SIG-M5 treated with dmso at 0.1 percent for 504 hours (cell line): ENCODE data around the gene CAGE1.

Experiments
- DNase-seq: peaks from one replicate; lab custom pipeline; 2025; ENCODE audit not compliant: unreplicated experiment; lab: John Stamatoyannopoulos, UW

CAGE1 gene

GRCh38 chr6:7389451-7390225 is at the start of gene CAGE1, which contains the start of gene RIOK1:
CAGE1 (minus strand) TSS chr6:7389742; CDS start chr6:7387173, 2,569 bp downstream.
RIOK1 (plus strand) TSS chr6:7389808; CDS start chr6:7390003, 195 bp downstream.
- peak; percentile 89 for DNase-seq

GRCh38 chr6:7439228-7439627 is 49.7 kb upstream of the CAGE1 start:
- DNase-seq, result peak; percentile 61

DNA sequence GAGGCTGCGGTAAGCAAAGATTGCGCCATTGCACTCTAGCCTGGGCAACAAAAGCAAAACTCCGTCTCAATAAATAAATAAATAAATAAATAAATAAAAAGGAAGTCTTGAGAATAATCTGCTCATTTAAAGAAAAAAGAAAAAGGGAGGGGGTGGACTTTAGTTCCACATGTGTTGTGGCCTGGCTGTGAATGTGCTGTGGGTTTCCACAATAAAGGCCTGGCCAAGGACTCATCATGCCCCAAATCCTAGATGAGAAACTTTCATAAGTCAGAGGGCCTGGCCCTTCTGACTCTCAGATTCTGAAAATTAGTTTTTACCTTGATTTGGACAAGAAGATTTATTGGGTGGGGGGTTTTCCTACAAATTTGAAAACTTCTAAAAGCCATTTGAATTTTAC is 48.5 kb upstream of the CAGE1 start:
- no peak for DNase-seq

- no peak for DNase-seq
Observed at GRCh38 chr6:7434672-7435071, 45.1 kb upstream of the CAGE1 start.

GRCh38 chr6:7433121-7433617 is 43.6 kb upstream of the CAGE1 start:
- DNase-seq, result no peak

- DNase-seq, result no peak
Observed at GRCh38 chr6:7432391-7433120, 43.0 kb upstream of the CAGE1 start.

DNA sequence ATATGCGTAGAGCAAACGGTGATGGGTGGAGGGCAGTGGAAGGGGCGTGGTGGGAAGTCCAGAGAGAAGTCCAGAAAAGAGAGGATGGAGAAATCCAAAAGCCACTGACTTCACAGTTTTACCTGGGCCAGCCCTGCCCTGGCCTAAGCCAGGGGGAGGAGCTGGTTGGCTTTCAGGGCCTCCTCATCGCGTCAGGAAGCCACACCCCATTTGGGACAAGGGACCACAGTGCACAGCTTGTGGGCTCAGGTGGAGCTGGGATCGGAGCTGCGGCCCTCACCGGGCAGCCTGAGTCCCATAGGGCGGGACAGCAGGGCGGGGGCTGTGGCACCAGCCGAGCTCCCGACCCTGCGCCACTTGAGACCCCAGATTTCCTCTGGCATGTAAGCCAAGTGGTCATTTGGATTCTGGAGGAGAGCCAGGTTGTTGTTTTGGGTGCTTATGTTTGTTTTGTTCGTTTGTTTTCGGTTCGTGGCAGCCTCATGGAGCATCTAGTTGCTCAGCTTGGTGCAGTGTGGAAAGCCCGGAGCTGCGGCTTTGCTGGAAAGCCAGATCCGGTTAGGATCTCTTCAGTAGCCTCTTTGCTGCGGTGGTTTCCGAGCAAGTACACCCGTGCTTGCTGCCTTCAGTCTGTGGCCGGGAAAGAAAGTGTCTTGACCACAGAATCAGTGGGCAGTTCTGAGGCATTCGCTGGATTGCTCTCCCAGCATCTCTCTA is 42.3 kb upstream of the CAGE1 start:
- no peak for DNase-seq

DNA sequence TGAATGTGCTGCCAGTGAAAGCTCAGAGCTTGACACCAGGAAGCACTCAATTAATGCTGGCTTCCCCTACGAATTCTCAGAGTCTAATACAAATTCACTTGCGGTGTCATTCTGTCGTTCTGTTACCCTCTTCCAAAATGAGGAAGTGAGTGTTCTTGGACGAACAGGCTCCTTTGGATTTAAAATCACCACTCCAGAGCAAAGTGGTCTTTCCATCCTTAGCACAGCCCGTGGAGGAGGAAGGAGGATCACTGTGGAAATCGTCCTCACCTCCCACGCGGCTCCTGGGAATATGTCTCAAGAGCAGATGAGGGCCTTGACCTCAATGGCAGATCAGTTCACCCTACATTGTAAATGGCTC is 41.8 kb upstream of the CAGE1 start:
- DNase-seq, result peak; percentile 56

DNA sequence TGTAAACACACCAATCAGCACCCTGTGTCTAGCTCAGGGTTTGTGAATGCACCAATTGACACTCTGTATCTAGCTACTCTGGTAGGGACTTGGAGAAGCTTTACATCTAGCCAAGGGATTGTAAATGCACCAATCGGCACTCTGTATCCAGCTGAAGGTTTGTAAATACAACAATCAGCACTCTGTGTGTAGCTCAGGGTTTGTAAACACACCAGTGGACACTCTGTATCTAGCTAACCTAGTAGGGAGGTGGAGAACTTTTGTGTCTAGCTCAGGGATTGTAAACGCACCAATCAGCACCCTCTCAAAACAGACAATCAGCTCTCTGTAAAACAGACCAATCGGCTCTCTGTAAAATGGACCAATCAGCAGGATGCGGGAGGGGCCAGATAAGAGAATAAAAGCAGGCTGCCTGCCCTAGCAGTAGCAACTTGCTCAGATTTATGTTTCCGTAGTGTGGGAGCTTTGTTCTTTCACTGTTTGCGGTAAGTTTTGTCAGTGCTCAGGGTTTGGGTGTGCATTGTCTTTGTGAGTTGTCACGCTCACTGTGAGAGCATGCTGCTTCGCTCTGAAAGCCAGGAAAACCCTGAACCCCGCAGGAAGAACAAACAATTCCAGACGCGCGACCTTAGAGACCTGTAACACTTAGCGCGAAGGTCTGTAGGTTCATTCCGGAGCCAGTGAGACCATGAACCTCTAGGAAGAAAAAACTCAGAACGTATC is 37.1 kb upstream of the CAGE1 start:
- no peak for DNase-seq

DNA sequence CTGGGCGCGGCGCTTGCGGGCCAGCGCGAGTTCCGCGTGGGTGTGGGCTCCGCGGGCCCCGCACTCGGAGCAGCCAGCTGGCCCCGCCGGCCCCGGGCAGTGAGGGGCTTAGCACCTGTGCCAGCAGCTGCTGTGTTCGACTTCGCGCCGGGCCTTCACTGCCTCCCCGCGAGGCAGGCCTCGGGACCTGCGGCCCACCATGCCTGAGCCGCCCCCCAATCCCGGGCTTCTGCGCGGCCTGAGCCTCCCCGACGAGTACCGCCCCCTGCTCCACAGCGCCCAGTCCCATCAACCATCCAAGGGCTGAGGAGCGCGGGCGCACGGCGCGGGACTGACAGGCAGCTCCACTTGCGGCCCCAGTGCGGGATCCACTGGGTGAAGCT is 36.3 kb upstream of the CAGE1 start:
- DNase-seq, result no peak

- DNase-seq, result peak; percentile 33
Observed at GRCh38 chr6:7424967-7425807, 35.6 kb upstream of the CAGE1 start.

DNA sequence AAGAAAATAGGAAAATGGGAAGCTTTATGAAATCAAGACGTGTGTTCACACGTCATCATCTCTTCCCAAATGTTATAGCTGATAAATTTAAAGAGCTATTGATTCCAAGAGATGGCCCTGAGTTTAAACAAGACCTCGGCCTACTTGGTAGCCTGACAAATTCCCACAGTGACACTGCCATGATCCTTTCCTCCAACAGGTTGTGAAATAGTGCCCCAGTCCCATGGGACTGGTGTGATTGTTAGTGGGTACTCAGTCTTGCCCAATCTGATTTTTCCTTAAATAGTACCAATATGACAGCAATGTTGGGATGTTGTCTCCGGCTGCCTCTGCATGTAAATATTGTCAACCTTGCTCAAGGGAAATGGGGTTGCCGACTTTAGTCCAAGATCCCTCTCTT is 34.5 kb upstream of the CAGE1 start:
- no peak for DNase-seq

DNA sequence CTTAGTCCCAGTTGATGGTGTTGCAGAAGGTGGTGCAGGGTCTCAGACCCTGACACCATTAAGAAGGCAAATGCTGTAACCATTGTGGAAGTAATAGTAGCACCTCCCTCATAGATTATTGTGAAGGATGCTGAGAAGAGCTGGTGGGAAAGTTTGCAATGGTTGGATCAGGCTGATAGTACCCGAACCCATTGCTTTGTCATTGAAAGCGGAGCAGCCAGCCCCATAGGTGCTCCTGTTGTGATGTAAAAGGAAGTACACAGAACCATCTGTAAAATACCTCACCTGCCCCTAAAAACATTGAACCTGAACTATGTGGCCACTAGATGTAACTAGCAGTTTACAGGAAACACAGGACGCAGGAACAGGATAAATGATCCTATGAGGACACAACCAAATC is 31.5 kb upstream of the CAGE1 start:
- no peak for DNase-seq

DNA sequence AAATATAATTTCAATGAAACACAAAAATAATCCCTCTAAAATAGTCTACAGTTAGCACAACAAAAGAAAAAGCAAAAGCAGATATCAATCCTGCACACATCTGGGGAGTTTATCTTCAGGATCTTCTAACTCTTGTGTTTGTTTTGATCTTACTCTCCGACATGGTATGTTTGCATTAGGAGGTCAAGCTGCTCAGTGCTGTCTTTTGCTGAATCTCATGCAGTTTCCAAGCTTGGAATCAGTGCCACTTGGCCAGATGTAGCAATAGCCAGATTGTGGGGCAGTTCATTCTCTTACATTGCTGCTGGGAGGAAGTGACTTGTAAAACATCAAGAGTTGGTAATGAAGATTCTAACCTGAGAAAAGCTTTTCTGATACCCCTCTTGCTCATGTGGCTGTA is 29.5 kb upstream of the CAGE1 start:
- DNase-seq, result no peak

DNA sequence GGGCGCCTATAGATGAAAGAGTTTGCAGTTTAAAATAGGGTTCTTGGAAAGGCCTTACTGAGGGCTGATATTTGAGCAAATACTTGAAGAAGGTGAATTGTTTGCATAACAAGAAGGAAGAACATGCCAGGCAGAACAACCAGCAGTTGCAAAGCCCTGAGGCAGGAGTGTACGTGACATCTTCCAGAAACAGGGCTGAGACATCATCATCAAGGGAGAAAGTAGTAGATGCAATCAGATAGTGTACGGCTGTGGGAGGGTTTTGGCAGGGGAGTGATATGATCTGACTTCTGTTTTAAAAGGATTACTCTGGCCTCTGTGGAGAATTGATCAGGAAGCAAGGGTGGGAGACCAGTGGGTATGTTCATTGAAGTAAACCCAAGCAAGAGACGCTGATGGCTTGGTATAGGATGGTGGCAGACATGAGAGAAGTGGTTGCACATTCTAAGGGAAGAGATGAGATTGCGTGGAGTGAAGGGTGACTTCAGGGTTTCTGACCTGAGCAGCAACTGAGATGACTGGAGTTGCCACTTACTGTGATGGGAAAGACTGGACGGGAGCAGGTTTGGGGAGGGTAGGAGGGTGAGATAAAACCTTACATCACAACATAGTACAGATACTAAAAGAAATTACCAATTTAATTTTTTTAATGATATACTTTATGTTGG is 28.8 kb upstream of the CAGE1 start:
- no peak for DNase-seq

- no peak for DNase-seq
Observed at GRCh38 chr6:7417684-7418083, 28.1 kb upstream of the CAGE1 start.

DNA sequence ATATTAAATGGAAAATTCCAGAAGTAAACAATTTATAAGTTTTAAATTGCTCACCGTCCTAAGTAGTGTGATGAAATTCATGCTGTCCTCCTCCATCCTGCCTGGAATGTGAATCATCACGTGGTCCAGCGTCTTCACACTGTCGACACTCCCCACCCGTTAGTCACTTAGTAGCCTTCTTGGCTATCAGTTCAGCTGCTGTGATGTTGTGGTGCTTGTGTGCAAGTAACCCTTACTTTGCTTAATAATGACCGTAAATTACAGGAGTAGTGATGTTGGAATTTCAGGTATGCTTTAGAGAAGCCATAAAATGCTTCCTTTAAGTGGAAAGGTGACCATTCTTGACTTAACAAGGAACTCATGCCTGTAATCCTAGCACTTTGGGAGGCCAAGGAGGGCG is 25.3 kb upstream of the CAGE1 start:
- DNase-seq, result no peak

GRCh38 chr6:7413151-7413823 is 23.7 kb upstream of the CAGE1 start:
- no peak for DNase-seq

GRCh38 chr6:7411328-7411727 is 21.8 kb upstream of the CAGE1 start:
- DNase-seq, result no peak
